Aorta (tissue), 5 donors: Measurements from ENCODE around the gene ARMC9. TPM values are rescaled to one million over a fixed set of nuclear protein-coding genes. Genes with fewer than 3 reads are reported as not detected.

ENCODE experiments used
- ATAC-seq: fragments of 200-7000 bp; cut with Tn5 transposase; one replicate; pipeline ENCODE4 v1.9.1; 2022; ENCODE audit warnings: moderate library complexity; ENCODE audit not compliant: low FRiP score
- DNase-seq, 2 donors: peaks; one replicate each; pipeline ENCODE4 v3.0.0-alpha.2; 2020
- H3K27ac ChIP-seq, 2 donors: one replicate each; pipeline ENCODE4 v1.5.1; 2013; ENCODE audit warnings: low read length in 2 of 2, mild to moderate bottlenecking in 2 of 2, moderate library complexity in 2 of 2, control low read depth in 1 of 2, inconsistent platforms in 1 of 2, low read depth in 1 of 2
- H3K27me3 ChIP-seq, 2 donors: one replicate each; pipeline ENCODE4 v1.6.1; 2013; ENCODE audit warnings: control low read depth in 1 of 2, low read length in 1 of 2, mild to moderate bottlenecking in 1 of 2, moderate library complexity in 1 of 2; ENCODE audit not compliant: insufficient read depth in 2 of 2, control insufficient read depth in 1 of 2
- H3K36me3 ChIP-seq, 2 donors: one replicate each; pipeline ENCODE4 v1.6.1; 2013; ENCODE audit warnings: control low read depth in 1 of 2, low read length in 1 of 2, mild to moderate bottlenecking in 1 of 2; ENCODE audit not compliant: insufficient read depth in 2 of 2, control insufficient read depth in 1 of 2
- H3K4me1 ChIP-seq, 2 donors: one replicate each; pipeline ENCODE4 v1.6.1; 2013; ENCODE audit warnings: low read length in 2 of 2, control low read depth in 1 of 2, mild to moderate bottlenecking in 1 of 2, moderate library complexity in 1 of 2; ENCODE audit not compliant: insufficient read depth in 2 of 2, control insufficient read depth in 1 of 2
- H3K4me3 ChIP-seq, 2 donors: one replicate each; pipeline ENCODE4 v1.5.1; 2013; ENCODE audit warnings: low read length in 2 of 2, control low read depth in 1 of 2, mild to moderate bottlenecking in 1 of 2
- H3K9me3 ChIP-seq: one replicate; pipeline ENCODE4 v1.6.1; 2013; ENCODE audit warnings: mild to moderate bottlenecking, low read length; ENCODE audit not compliant: control insufficient read depth
- WGBS, 2 donors: extraction: QIAGEN DNeasy Blood & Tissue Kit; methylation state at CpG; one replicate each; pipeline ENCODE4 v1.1.7; 2013; 5-methylcytosine and 5-hydroxymethylcytosine counted together
- intact Hi-C, 2 donors: fragments of 100-400 bp; cut with DNase I; formaldehyde crosslinking; loops; one replicate each; pipeline versions ENCODE4 v1.14.2 to v1.15.0; 2022
- polyA plus RNA-seq, 2 donors: library from polyadenylated mRNA; stranded (reverse); fragments of 200-250 nt; gene quantifications; one replicate each; pipeline ENCODE4 v1.2.3, GENCODE V29; 2013
- total RNA-seq, 2 donors: library from RNA; stranded (reverse); fragmentation: NEBNext Ultra II Directional; extraction: Animal tissue kit (Norgen Biotek cat#: 25700); gene quantifications; one replicate each; pipeline ENCODE4 v1.2.1, GENCODE V29; 2021
- donor health status: healthy with polysubstance abuse.
- donor health status: Bipolar disorder and iron deficiency.
- donor health status: DM: no; HTN: no; CAD: no.
- donor health status: DM: no; HTN: no; CAD: no.
- donor health status: DM: yes; HTN: yes; CAD: no.

ARMC9 gene
- total and polyA plus RNA-seq, 4 donors, result 6.9 to 86.8 (median 30.6) TPM

DNA sequence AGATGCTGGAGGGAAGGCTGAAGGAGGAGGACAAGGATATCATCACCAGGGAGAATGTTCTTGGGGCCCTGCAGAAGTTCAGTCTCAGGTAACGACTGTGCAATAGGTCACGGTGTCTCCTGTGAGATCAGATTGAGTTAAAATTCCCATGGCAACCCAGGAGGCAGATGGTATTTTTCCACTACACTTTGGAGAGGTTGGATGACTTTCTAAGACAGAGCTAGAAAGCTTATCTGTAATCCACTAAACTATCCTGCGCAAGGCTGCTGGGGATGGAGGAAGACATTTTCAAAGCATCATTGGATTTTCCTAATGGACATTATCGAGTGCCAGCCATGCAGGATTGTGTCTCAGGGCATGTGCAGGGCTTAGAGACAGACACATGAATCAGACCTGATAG, 74.6 kb downstream of the ARMC9 start:
- Histone ChIP-seq H3K9me3 (no peaks in the 10 kb centered on the region), H3K4me3 (no peak overlapping the region), H3K4me1 (no peaks in the 10 kb centered on the region), H3K27ac (no peak overlapping the region), H3K27me3 (no peaks in the 10 kb centered on the region), H3K36me3 (peaks cover 14 to 18% of the 10 kb centered on the region in 2 donors)
- no peak for DNase-seq
- ATAC-seq, result no peak
- WGBS, 2 donors, result 92 to 97% methylated on average over 4 of the region's 4 CpGs
- intact Hi-C loops, result no loop called here

DNA sequence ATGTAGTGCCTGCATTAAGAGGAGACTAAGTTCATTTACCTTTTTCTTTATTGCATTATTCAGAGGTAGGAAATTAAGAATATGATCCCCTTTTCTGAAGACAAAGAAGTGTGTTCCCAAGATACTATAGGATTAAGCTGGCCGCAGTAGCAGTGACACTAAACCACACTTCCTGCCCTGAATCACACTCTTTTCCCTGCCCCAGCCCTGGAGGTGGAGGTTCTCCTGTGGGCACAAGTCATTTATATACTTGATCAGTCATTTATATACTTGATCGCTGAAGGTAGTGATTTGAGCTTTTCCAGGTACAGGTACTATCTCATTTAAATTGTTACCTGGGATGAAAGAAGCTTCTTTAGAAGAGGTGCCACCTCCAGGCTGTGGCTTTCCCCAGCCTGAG, 78.6 kb downstream of the ARMC9 start:
- Histone ChIP-seq H3K36me3 (peaks cover 9 to 13% of the 10 kb centered on the region in 2 donors), H3K27me3 (no peaks in the 10 kb centered on the region), H3K4me3 (no peak overlapping the region), H3K4me1 (no peaks in the 10 kb centered on the region), H3K27ac (no peak overlapping the region), H3K9me3 (no peaks in the 10 kb centered on the region)
- ATAC-seq (no peak), DNase-seq (no peak)
- intact Hi-C loops, result no loop called here
- WGBS, 2 donors, result 94 to 99% methylated on average over 2 of the region's 2 CpGs

DNA sequence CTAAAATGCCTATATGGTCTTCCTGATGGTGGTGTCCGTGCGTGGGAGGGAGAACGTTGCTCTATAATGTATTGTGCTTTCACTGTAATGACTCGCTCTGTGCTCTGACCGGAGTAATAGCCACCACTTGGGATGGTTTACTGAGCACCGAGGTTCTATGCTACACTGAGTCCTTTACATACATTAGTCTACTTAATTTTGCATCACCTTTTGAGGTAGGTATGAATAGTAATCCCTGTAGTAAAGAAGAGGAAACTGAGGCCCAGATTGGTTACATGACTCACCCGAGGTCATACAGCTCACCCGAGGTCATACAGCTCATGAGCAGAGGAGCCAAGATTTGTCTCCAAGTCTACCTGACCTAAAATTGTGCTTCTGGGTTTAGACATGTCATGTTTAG, 79.5 kb downstream of the ARMC9 start:
- Histone ChIP-seq H3K4me1 (no peaks in the 10 kb centered on the region), H3K27me3 (no peaks in the 10 kb centered on the region), H3K4me3 (no peak overlapping the region), H3K36me3 (peaks cover 5 to 12% of the 10 kb centered on the region in 2 donors), H3K27ac (no peak overlapping the region), H3K9me3 (no peaks in the 10 kb centered on the region)
- no peak for DNase-seq
- intact Hi-C loops, result no loop called here
- WGBS, 2 donors, result 88 to 92% methylated on average over 8 of the region's 8 CpGs
- no peak for ATAC-seq

DNA sequence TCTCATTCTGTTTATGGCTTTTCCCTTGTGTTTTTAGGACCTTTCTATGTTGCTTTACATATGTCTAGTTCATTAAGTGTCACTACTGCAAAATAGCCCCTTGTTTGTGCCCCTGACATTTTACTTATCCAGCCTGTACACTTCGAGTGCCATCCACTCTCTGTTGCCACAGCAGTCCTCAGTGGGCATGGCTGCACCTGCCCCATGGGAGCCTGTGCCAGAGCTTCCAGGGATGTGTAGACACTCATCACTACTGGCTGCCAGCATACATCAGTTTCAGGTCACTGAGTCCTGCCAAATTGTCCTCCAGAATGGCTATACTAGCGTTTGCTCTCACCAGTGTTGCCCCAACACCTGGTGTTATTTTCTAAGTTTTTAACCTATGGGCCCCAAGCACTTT, 80.4 kb downstream of the ARMC9 start:
- intact Hi-C loops, result no loop called here
- Histone ChIP-seq H3K9me3 (no peaks in the 10 kb centered on the region), H3K27ac (no peak overlapping the region), H3K4me1 (no peaks in the 10 kb centered on the region), H3K27me3 (no peaks in the 10 kb centered on the region), H3K4me3 (no peak overlapping the region), H3K36me3 (peaks cover 5 to 14% of the 10 kb centered on the region in 2 donors)
- DNase-seq (no peak), ATAC-seq (no peak)
- 92 to 94% methylated on average over 2 of the region's 2 CpGs for WGBS, 2 donors

DNA sequence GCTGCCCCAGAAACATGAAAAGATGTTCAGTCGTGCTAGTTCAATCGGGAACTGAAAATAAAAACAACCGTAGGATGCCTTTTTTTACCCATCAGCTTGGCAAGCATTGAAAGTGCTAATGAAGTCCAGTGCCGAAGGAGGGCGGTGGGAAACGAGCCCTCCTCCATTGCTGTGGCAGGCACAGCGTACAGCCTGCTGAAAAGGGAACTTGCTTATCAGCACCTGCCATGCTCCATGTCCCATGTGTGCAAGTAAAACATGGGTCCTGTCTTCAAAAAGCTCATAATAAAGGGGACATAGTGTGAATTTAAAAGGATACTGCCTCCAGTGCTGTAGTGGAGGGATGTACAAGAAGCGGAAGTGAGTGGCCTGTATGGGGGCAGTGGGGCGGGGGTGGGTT, 82.4 kb downstream of the ARMC9 start:
- DNase-seq (no peak), ATAC-seq (no peak)
- no peaks in the 10 kb centered on the region for H3K27me3 ChIP-seq
- H3K36me3 ChIP-seq, result peaks cover 8 to 14% of the 10 kb centered on the region in 2 donors
- H3K4me1 ChIP-seq, result no peaks in the 10 kb centered on the region
- no peak overlapping the region for H3K27ac ChIP-seq
- no peak overlapping the region for H3K4me3 ChIP-seq
- intact Hi-C loops, result no loop called here
- 93 to 94% methylated on average over 9 of the region's 9 CpGs for WGBS, 2 donors
- no peaks in the 10 kb centered on the region for H3K9me3 ChIP-seq

DNA sequence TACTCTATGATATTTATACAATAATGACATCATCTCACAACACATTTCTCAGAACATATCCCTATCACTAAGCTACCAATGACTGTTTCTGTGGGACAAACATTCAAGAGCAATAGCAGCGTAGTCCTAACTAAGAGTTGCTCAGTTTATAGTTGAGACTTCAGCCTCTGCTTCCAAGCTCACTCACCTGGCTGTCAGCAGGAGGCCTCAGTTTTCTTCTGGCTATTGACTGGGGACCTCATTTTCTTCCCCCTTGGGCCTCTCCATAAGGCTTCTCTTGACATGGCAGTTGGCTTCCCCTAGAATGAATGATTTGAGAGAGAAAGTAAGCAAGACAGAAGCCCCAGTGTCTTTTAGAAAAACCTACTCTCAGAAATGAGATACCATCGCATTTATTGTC, 85.9 kb downstream of the ARMC9 start:
- Histone ChIP-seq H3K36me3 (peaks cover 6% of the 10 kb centered on the region in 2 donors), H3K27me3 (no peaks in the 10 kb centered on the region), H3K9me3 (no peaks in the 10 kb centered on the region), H3K27ac (no peak overlapping the region), H3K4me1 (no peaks in the 10 kb centered on the region), H3K4me3 (no peak overlapping the region)
- 95% methylated on average over 2 of the region's 2 CpGs for WGBS, 2 donors
- intact Hi-C loops, result no loop called here
- DNase-seq, result no peak
- no peak for ATAC-seq

DNA sequence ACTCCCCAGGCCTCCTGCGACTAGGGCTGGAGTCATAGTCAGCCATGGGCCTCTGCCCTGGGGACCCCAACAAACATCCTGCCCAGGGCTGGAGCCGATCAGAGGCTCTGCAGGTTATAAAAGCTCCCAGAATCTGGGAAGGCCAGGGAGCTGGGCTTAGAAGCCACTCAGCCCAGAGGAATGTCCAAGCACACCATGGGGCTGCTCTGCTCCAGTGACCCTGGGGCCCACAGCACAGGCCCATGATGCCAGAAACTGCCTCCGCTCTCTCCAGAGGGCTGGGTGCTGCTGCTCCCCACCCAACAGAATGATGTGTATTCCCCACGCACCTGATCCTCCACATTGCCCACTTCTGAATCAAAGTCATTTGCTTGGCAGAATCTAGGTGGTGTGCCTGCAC, 88.5 kb downstream of the ARMC9 start:
- Histone ChIP-seq H3K4me1 (no peaks in the 10 kb centered on the region), H3K27ac (no peak overlapping the region), H3K27me3 (no peaks in the 10 kb centered on the region), H3K4me3 (no peak overlapping the region), H3K36me3 (peaks cover 6 to 8% of the 10 kb centered on the region in 2 donors), H3K9me3 (no peaks in the 10 kb centered on the region)
- 77 to 90% methylated on average over 4 of the region's 4 CpGs for WGBS, 2 donors
- intact Hi-C loops, result no loop called here
- DNase-seq (no peak), ATAC-seq (no peak)

DNA sequence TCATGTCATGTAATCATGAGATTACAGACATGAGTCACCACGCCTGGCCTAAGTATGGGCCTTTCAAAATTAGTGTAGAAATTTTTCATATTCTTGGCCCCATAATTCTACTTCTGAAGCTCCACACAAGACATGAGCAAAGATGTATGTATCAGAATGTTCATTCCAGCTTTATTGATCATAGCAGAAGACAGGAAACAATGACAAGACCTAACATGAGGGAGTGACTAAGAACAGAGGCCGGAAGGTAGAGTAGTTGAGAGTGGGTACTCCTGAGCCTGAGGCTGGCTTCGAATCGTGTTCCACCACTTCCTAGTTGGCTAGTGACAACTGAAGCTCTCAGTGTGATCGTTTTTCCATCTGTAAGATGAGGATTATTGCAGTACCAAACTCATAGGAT, 89.3 kb downstream of the ARMC9 start:
- H3K9me3 ChIP-seq, result no peaks in the 10 kb centered on the region
- no peaks in the 10 kb centered on the region for H3K4me1 ChIP-seq
- ATAC-seq (no peak), DNase-seq (no peak)
- peaks cover 10 to 11% of the 10 kb centered on the region in 2 donors for H3K36me3 ChIP-seq
- intact Hi-C loops, result no loop called here
- H3K27me3 ChIP-seq, result no peaks in the 10 kb centered on the region
- 91 to 92% methylated on average over 5 of the region's 5 CpGs for WGBS, 2 donors
- no peak overlapping the region for H3K4me3 ChIP-seq
- H3K27ac ChIP-seq, result no peak overlapping the region

DNA sequence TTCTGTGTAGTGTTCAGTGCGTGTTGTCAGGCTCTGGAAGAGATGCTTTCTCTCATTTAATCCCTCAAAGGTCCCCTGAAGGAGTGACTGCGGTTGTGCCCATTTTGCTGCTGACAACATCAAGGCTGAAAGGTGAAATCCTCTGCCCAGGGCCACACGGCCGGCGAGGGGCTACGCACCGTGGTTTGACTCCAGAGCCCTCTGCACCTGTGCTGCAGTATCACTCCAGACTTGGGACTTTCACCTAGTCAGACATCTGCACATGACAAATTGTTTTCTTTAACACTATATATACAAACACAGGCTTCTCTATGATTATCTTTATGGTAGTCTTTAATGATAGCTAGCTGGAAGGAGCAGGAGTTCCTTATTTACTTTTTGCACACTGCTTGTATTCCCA, 90.2 kb downstream of the ARMC9 start:
- Histone ChIP-seq H3K4me3 (no peak overlapping the region), H3K27ac (no peak overlapping the region), H3K27me3 (no peaks in the 10 kb centered on the region), H3K4me1 (no peaks in the 10 kb centered on the region), H3K36me3 (peaks cover 8 to 12% of the 10 kb centered on the region in 2 donors), H3K9me3 (no peaks in the 10 kb centered on the region)
- no peak for ATAC-seq
- intact Hi-C loops, result no loop called here
- no peak for DNase-seq
- WGBS, 2 donors, result 92 to 93% methylated on average over 7 of the region's 7 CpGs
